Activated T-cell treated with anti-CD3 and anti-CD28 coated beads, Interleukin-2, amount 50 U/mL, for 24 hours (primary cell): ENCODE data around the gene KCNMA1.

ENCODE experiments used
- DNase-seq: peaks from one replicate; pipeline ENCODE4 v3.0.0-alpha.2; 2020
- H3K27ac Mint-ChIP-seq: 2 replicates; pipeline ENCODE4 v1.8.0; 2020; ENCODE audit warnings: mild to moderate bottlenecking, mixed read lengths
- H3K27me3 Mint-ChIP-seq: 2 replicates; pipeline ENCODE4 v1.8.0; 2020; ENCODE audit warnings: mixed read lengths
- H3K36me3 Mint-ChIP-seq: 2 replicates; pipeline ENCODE4 v1.8.0; 2020; ENCODE audit warnings: low read depth, mixed read lengths
- H3K4me1 Mint-ChIP-seq: 2 replicates; pipeline ENCODE4 v1.8.0; 2020; ENCODE audit warnings: low read depth, mixed read lengths
- H3K4me3 Mint-ChIP-seq: 2 replicates; pipeline ENCODE4 v1.8.0; 2020; ENCODE audit warnings: mild to moderate bottlenecking, moderate library complexity, mixed read lengths
- H3K9me3 Mint-ChIP-seq: 2 replicates; pipeline ENCODE4 v1.8.0; 2020; ENCODE audit warnings: mixed read lengths

Gene KCNMA1

DNA sequence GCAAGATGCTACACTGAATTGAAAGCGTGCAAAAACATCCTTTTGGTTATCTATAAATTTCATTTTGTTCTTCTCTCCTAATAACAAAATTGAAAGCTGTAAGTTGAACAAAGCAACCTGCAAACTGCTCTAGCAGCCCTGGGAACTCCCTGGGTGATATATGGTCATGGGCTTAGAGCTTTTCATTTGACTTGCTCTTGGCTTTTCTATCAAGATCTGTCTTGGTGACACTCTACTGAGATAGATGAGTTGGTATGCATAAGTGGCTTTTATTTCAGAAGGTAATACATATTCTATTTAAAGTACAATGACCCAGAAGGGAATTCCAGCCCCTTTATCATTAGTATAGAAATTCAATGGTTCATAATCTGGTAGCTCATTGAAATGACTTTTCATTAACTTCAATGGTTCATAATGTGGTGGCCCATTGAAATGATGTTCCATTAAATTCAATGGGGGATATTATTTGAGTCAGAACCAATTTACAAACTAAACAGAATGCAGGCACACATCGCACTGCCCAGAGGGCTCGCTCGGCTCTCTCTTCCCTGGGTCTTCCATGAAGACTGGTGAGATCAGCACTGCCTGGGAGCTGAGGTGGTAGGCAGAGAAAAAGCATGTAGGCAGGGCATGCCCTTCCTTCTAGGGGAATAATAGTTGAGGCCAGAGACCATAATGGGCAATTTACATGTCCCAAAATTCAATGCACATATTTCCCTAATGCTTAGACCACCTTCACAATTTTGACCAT is 10.1 kb upstream of the KCNMA1 start:
- no peak for DNase-seq
- Mint-ChIP-seq H3K4me1 (no peaks in the 10 kb centered on the region), H3K36me3 (no peaks in the 10 kb centered on the region), H3K27me3 (peaks cover 54% of the 10 kb centered on the region), H3K9me3 (no peaks in the 10 kb centered on the region), H3K4me3 (no peak overlapping the region), H3K27ac (no peak overlapping the region)

DNA sequence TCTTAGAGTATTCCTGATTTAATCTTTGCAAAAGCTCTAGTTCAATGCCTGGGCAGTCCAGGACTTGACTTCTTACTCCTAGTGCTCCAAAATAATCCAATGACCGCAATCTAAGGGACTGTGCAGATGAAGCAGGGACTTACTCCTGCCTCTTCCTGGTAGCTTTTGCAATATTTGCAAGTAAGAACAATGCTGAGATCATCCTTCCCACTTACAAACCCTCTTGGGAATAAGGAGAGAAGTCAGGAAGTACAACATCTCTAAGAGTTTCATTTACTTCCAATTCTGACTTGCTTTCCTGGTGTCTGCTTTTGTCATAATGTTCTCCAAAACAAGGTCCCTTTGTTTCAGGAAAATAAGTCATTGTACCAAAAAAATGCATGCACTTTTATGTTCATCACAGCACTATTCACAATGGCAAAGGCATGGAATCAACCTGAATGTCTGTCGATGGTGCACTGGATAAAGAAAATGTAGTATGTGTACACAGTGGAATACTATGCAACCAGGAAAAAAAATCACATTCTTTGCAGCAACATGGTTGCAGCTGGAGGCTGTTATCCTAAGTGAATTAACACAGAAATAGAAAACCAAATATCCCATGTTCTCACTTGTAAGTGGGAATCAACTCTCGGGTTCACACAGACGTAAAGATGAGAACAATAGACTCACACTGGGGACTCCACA is 7.1 kb upstream of the KCNMA1 start:
- Mint-ChIP-seq H3K9me3 (no peaks in the 10 kb centered on the region), H3K36me3 (no peaks in the 10 kb centered on the region), H3K27ac (no peak overlapping the region), H3K27me3 (peaks cover 69% of the 10 kb centered on the region), H3K4me3 (no peak overlapping the region), H3K4me1 (peaks cover 7% of the 10 kb centered on the region)
- no peak for DNase-seq

DNA sequence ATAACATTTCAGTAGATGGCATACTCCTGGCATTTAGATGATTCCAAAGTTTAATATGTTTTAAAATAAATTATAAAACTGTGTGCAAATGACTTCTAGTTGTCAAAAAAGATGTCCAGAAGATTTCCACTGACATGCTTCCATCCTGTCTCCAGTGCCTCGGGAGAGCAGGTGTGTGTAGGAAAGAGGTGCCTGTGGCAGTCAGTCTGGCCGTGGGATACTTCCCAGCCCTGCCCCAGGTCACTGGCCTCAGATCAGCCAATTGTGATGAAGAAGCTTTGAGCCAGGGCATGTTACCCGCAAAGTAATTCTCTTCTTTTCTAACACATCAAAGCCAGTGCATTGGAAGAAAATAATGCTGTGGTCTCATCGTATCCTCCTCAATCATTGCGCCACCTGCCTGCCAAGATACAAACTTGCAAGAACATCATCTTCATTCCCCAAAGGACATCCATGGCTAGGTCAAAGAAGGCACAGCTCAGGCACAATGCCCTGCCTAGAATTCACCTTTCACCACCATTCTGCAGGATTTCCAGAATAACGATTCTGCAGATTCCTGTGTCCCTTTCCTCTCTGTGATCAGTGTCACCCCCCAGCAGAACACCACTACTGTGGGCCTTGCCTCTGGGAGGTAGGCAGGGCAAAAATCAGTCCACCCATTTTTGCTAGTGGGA is 6.3 kb upstream of the KCNMA1 start:
- peaks cover 71% of the 10 kb centered on the region for H3K27me3 Mint-ChIP-seq
- peaks cover 7% of the 10 kb centered on the region for H3K4me1 Mint-ChIP-seq
- no peaks in the 10 kb centered on the region for H3K36me3 Mint-ChIP-seq
- H3K27ac Mint-ChIP-seq = no peak overlapping the region
- no peak for DNase-seq
- H3K9me3 Mint-ChIP-seq = no peaks in the 10 kb centered on the region
- no peak overlapping the region for H3K4me3 Mint-ChIP-seq

DNA sequence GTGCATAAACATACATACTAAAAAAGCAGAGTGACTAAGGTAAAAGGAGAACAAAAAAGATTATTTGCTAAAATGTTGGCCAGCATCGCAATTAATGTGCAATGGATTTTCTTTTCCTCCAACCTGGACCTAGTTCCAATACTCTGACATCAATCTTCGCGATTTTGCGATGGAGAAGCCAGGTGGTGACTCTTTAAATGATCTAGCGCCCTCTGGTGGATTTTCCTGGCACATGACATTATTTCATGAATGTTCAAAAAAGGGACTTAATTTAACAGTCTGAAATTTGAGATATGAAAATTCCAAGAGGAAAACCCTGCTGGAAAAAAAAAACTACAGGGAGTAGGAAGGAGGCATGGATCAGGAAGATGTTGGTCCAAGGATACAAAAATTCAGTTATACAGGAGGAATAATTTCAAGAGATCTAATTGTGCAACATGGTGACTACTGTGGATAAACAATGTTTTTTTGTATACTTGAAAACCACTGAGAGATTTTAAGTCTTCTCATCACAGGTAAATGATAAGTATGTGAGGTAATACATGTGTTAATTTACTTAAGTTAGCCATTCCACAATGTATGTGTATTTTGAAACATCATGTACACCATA is 4.3 kb upstream of the KCNMA1 start:
- peaks cover 65% of the 10 kb centered on the region for H3K27me3 Mint-ChIP-seq
- H3K9me3 Mint-ChIP-seq = no peaks in the 10 kb centered on the region
- H3K27ac Mint-ChIP-seq = no peak overlapping the region
- peaks cover 9% of the 10 kb centered on the region for H3K4me1 Mint-ChIP-seq
- H3K36me3 Mint-ChIP-seq = no peaks in the 10 kb centered on the region
- H3K4me3 Mint-ChIP-seq = no peak overlapping the region
- DNase-seq = no peak

DNA sequence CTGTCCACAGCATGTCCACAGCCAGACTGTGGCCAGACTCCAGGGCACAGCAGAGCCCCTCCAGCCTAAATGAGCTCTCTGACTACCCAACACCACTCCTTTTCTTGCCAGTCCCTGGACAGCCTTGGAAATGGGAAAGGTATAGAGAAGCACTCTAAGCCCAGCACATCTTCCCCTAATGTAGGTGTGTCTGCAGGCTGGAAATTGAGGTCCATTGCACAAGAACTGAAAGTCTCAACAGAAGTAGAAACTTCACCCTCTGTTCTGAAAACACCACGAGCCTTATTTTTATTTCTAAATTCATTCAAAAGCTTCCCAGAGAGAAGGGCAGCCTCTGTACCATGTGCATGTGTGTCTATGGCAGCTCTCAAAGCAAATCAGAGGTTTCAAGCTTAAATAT is 3.7 kb upstream of the KCNMA1 start:
- Mint-ChIP-seq H3K4me3 (no peak overlapping the region), H3K27ac (no peak overlapping the region), H3K36me3 (no peaks in the 10 kb centered on the region), H3K4me1 (peaks cover 13% of the 10 kb centered on the region), H3K27me3 (peaks cover 65% of the 10 kb centered on the region), H3K9me3 (no peaks in the 10 kb centered on the region)
- no peak for DNase-seq

DNA sequence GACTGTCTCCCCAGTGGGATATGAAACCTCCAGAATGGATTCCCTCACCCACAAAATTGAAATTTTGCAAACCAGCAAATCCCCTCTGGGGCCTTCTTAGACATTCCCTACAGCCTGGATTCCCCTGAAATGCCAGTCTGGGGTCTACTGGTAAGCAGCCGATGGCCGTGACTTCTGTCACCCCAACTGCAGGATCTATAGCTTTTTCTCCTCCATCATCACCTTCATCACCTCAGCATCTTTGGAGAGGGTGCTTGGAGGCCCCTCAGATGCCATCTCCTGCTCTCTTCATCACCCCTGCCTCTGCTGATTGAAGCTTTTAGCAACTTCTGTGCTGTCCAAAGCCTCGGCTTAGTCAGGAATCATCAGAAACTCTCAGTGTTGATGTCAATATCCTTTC is 2.6 kb upstream of the KCNMA1 start:
- H3K36me3 Mint-ChIP-seq = no peaks in the 10 kb centered on the region
- H3K4me1 Mint-ChIP-seq = peaks cover 13% of the 10 kb centered on the region
- no peak overlapping the region for H3K27ac Mint-ChIP-seq
- DNase-seq = no peak
- peaks cover 76% of the 10 kb centered on the region for H3K27me3 Mint-ChIP-seq
- H3K9me3 Mint-ChIP-seq = no peaks in the 10 kb centered on the region
- H3K4me3 Mint-ChIP-seq = no peak overlapping the region

DNA sequence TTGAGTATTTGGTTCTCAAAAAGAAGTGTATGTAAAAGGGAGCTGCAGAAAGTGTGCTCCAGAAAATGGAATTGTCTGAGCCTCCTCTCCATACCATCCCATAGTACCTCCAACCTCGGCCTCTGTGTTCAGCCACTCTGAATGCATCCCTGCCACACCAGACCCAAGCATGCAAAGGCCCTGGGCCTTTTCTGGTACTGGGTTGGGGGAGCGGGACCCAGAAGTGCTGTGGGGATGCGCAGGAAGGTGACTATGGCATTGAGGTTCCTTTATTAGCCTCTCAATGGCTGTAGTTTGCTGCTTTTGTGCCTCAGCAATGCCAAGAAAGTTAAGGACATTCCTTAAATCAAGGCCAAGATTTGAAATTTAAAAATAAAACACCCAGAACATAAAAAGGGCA is 2.1 kb upstream of the KCNMA1 start:
- no peak for DNase-seq
- no peaks in the 10 kb centered on the region for H3K36me3 Mint-ChIP-seq
- H3K4me1 Mint-ChIP-seq = peaks cover 13% of the 10 kb centered on the region
- H3K4me3 Mint-ChIP-seq = no peak overlapping the region
- no peak overlapping the region for H3K27ac Mint-ChIP-seq
- H3K9me3 Mint-ChIP-seq = no peaks in the 10 kb centered on the region
- H3K27me3 Mint-ChIP-seq = peaks cover 76% of the 10 kb centered on the region

DNA sequence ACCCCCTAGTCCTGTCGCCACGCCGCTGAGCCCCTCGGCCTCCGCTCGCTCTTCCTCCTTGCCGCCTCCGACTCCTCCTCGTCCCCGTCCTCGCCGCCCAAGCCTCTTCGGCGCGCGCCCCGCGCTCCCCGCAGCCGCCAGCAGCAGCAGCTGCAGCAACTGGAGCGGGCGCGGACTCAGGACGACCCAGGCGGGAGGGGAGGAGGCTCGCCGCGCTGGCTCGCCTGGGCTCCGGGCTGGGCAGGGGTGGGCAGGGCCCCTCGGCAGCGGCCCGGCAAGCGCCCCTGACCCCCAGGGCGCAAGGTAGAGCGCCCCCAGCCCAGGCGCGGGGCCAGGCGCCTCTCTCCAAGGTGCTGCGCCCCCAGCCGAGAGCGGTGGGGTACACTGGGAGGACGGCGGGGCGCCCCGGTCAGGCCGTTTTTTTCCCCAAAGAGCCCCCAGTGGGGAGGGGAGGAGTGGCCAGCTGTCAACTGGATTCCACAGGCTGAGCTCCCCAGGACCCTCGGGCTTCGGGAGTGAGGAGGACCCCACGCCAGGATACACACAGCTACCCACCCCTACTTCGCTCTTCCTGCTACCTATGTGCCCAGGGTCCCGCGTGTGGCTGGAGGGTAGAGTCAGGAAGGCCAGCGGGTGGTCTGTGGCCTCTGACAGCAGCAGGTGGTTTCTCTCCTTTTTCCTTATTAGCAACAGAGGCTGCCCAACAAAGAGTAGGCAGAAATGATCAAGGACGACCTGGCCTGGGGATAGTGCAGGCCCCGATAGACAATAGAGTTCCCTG is 903 bp upstream of the KCNMA1 start:
- no peak for DNase-seq
- H3K9me3 Mint-ChIP-seq = no peaks in the 10 kb centered on the region
- H3K4me1 Mint-ChIP-seq = peaks cover 13% of the 10 kb centered on the region
- H3K36me3 Mint-ChIP-seq = no peaks in the 10 kb centered on the region
- H3K27me3 Mint-ChIP-seq = peaks cover 77% of the 10 kb centered on the region
- peak overlapping the region; percentile 46 for H3K4me3 Mint-ChIP-seq
- no peak overlapping the region for H3K27ac Mint-ChIP-seq

DNA sequence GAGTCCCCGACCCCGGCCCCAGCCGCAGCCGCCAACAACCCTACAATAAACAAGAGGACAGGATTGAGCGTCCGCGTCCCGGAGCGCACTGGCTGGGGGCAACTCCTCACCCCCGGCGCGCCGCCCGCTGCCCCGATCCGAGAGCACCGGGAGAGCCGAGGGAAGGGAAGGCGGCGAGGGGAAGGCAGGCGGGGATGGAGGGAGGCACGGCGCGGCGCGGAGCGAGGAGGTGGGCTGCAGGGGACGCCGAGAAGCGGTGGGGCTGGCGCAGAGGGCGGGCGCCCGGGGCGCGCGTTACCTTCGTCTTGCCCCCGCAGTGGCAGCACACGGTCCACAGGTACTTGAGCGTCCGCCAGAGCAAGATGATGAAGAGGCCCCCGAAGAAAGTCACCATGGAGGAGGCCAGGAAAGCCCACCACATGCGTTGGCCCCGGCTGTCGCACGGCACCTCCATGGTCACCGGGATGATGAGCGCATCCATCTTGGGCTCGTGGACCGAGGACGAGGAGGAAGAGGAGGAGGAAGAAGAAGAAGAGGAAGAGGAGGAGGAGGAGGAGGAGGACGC is 559 bp downstream of the KCNMA1 start:
- no peaks in the 10 kb centered on the region for H3K9me3 Mint-ChIP-seq
- peaks cover 89% of the 10 kb centered on the region for H3K27me3 Mint-ChIP-seq
- no peaks in the 10 kb centered on the region for H3K36me3 Mint-ChIP-seq
- H3K4me3 Mint-ChIP-seq = peak overlapping the region; percentile 64
- peaks cover 13% of the 10 kb centered on the region for H3K4me1 Mint-ChIP-seq
- H3K27ac Mint-ChIP-seq = no peak overlapping the region
- no peak for DNase-seq

DNA sequence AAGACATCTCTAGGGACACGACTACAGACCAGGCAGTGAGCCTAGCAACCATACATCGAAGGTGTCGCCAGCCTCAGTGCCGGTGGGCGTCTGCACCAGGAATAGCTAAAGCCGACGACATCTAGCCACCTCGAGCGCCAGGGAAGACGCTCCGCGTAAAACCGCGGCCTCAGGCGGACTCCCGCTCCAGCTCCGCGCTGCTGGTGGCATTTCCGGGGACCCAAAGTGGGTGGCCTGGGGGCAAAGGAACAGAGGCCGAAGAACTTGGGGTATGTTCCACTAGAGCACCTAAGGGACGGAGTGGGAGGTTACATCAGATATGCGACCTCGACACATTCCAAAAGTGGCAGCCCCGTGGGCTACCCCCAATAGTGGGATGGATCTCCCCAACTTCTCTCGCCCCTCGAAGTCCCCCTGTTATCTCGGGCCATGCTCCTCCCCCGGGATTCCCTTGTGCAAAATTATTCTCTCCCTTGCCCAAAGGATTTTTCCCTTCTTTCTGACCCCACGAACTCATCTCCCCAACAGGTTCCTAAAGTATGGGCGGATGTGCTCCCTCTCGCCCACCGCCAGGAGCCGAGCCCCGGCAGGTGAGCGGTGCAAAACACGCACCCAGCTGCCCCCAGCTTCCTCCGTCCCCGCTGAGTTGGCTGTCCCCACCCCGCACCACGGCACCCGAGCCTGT is 1.2 kb downstream of the KCNMA1 start:
- Mint-ChIP-seq H3K4me1 (peaks cover 9% of the 10 kb centered on the region), H3K4me3 (peak overlapping the region; percentile 64), H3K27me3 (peaks cover 84% of the 10 kb centered on the region), H3K27ac (no peak overlapping the region), H3K36me3 (no peaks in the 10 kb centered on the region), H3K9me3 (no peaks in the 10 kb centered on the region)
- DNase-seq = no peak

DNA sequence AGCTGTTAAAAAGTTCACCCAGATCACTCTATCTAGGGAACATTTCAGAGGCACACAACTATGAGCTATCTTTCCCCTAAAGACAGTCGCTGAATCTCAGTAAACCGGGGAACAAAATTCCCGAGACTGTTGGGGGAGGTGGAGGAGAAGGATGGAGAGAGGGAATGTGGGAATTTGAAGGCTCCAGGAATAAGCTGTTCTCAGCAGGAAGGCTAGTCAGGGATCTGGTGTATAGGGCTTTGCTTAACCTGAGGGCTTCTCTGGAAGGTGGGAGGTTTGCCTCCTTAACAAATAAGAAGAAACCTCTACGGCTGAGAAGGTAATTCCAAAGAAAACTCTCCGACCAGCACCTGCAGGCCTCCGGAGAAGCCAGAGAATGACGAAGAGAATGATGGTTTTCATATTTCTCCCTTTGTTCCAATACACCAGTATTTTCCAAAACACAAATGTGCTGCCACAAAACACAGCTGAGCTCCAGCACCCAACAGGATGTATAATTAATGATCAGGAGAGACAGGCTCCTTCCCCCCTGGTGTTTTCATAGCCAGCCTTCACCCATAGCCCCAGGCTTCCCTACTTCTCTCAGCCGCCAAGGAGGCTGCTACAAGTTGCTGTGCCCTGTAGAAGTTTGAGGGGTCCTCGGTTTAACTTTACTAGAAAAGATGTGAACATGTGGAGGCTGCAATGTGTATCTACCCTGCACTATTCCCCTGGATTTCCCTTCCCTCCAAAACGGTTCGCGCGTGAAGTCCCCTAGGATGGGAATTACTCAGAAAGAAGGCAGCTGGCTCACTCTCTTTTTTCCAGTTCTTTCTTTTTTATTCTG is 2.0 kb downstream of the KCNMA1 start:
- no peak overlapping the region for H3K4me3 Mint-ChIP-seq
- peaks cover 76% of the 10 kb centered on the region for H3K27me3 Mint-ChIP-seq
- no peaks in the 10 kb centered on the region for H3K9me3 Mint-ChIP-seq
- H3K4me1 Mint-ChIP-seq = peaks cover 6% of the 10 kb centered on the region
- no peak for DNase-seq
- no peaks in the 10 kb centered on the region for H3K36me3 Mint-ChIP-seq
- no peak overlapping the region for H3K27ac Mint-ChIP-seq

DNA sequence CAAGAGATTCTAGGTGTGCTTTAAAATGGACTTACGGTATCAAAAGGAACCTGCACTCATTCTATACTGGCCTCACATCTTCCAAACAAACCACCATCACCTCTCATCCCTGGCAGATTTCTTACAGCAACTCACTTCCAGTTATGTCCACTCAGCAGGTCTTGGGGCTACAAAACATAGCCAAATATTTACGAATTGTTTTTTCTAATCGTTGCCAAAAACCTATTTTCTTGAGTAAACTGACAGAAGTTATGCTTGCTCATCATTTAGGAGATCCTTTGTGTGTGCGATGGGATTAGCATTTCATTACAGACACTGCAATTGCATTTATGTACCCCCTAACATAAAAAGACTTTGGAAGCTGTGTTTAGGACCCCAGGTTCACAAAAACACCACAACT is 2.7 kb downstream of the KCNMA1 start:
- H3K9me3 Mint-ChIP-seq = no peaks in the 10 kb centered on the region
- H3K36me3 Mint-ChIP-seq = no peaks in the 10 kb centered on the region
- peaks cover 69% of the 10 kb centered on the region for H3K27me3 Mint-ChIP-seq
- no peak overlapping the region for H3K4me3 Mint-ChIP-seq
- peaks cover 6% of the 10 kb centered on the region for H3K4me1 Mint-ChIP-seq
- no peak for DNase-seq
- no peak overlapping the region for H3K27ac Mint-ChIP-seq

DNA sequence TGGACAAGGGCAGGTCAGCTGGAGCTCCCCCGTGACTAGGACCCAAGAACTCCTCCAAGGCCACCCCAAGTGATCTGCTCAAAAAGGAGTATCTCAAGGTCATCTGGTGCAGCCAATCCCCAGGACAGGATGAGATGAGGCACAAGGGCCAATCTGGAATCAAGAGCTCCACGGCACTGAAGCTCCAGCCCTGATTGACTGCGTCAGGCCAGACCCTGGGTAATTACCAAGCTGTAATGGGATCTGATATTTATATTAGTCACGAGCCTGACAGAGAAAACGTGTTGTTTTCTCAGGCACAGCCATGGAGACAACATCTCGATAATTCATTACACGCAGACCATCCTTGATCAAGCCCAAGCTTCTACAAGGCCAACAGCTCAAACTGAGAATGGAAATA is 4.2 kb downstream of the KCNMA1 start:
- no peak for DNase-seq
- Mint-ChIP-seq H3K27ac (no peak overlapping the region), H3K36me3 (no peaks in the 10 kb centered on the region), H3K9me3 (no peaks in the 10 kb centered on the region), H3K4me3 (no peak overlapping the region), H3K27me3 (peaks cover 56% of the 10 kb centered on the region), H3K4me1 (peaks cover 6% of the 10 kb centered on the region)
